HK-2 (cell line): ENCODE data around the gene HSD17B14.

Experiments used
- DNase-seq: peaks from one replicate; pipeline ENCODE4 v3.0.0-alpha.2; 2018; ENCODE audit not compliant: unreplicated experiment

Gene HSD17B14

DNA sequence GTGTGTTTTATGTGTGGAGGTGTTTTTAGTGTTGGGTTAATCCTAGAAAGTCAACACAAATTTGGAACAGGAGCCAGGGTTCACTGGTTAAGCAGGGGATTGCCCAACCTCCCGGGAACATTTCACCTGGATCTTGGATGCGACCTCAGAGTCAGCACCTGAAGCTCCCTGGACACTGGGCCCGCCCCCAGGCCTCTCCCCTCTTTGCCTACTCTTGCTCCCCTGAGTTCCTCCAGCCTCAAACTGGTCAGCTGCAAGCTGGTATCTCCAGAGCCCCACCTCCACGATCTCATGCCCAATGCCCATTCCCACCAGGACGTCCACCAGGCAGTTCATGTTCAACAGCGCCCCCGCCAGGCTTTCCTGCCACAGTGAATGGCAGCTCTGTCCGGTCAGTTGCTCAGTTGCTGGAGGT, 9.7 kb downstream of the HSD17B14 start:
- no peak for DNase-seq

DNA sequence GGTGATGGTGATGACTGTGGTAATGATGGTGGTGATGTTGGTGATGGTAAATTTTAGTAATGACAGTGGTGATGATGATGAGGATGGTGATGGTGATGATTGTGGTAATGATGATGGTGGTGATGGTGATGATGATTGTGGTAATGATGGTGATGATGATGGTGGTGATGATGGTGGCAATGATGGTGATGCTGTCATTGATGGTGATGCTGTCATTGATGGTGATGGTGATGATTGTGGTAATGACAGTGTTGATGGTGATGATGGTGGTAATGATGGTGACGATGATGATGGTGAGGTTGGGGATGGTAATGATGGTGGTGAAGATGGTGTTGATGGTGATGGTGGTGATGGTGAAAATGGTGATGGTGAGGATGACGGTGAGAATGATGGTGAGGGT, 13.8 kb downstream of the HSD17B14 start:
- DNase-seq, result no peak

DNA sequence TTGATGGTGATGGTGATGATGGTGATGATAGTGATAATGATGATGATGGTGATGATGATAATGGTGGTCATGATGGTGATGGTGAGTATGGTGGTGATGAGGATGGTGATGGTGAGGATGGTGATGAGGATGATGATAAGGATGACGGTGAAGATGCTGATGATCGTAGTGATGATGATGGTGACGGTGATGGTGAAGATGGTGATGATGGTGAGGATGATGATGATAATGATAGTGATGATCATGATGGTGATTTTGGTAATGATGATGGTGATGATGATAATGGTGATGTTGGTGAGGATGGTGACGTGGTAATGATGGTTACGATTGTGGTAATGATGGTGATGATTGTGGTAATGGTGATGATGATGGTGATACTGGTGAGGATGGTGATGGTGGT, 14.7 kb downstream of the HSD17B14 start:
- DNase-seq, result no peak

DNA sequence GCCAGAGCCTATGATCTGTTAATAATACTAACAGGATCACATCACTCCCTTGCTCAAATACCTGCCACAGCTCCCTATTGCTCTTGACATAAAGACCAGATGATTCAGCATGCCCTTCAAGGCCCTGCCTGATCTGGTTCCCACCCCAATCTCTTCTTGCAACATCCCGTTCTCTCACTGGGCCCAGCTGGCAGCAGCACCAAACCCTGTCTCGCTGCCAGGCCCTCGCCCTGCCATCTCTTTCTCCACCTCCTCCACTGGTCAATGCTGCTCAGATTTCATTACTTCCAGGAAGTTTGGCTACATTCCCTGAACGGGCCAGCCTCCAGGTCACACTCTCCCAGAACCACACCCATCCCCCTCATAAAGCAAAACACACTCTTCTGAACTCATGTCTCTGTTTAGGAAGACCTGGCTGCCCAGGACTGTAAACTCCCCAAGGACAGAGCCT, 16.9 kb downstream of the HSD17B14 start:
- DNase-seq, result no peak

DNA sequence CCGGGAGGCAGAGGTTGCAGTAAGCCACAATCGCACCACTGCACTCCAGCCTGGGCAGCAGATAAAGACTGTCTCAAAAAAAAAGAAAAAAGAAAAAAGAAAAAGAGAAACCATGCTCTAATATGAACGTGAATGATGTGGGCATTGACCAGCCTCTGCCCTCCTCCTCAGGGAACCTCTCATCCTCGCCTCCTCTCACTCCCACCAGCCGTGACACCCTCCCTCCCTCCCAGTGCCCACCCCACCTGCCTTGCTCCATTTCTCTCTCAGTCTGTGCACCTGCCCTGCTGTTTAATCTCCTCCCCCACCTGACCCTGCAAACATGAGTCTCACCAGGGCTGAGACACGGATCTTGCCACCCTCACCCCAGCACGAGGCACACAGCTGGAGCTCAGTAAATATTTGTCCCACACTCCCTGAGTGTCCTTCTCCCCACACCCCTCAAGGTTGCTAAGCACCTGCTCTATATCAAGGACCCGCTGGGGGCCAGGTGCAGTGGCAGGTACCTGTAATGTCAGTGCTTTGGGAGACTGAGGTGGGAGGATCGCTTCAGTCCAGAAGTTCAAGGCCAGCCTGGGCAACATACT, 18.0 kb downstream of the HSD17B14 start:
- DNase-seq, result no peak

DNA sequence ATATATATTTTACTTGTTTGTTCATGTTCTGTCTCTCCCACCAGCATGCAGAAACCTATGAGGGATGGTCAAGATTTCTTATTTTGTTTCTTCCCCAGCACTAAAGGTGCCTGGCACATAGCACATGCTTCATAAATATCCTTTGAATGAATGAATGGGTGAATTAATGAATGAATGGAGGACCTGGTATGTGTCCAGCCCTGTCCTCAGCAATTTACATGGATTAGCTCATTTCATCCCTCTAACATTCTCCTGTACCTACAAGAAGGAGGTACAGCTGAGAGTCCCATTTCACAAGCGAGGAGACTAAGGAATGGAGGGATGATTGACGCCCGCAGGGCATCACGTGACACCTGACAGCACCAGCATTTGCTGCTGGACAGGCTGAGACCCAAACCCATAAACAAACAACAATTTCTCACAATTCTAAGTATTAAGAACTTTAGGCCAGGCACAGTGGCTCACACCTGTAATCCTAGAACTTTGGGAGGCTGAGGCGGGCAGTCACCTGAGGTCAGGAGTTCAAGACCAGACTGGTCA, 18.6 kb downstream of the HSD17B14 start:
- DNase-seq, result no peak

DNA sequence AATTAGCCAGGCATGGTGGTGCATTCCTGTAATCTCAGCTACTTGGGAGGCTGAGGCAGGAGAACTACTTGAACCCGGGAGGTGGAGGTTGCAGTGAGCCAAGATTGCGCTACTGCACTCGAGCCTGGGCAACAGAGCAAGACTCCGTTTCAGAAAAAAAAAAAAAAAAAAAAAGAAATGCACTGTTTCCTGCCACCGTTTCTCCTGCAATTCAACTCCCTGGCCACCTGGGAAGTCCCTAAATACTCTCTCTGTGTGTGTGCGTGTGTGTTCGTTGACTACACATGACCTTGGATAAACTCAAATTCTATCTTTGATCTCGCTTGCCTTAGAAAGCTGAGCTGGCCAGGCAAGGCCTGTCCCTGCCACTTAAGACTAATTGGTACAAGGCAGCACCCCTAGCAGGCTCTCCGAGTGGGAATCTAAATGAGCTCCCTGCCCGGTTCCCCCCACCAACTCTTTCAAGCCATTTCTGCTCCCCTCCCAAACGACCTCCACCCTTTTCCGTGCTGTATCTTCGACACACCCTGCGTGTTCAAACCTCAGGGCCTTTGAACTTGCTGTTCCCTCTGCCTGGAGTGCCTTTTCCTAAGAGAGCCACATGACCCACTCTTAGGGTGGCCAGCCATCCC, 20.3 kb downstream of the HSD17B14 start:
- DNase-seq, result no peak

DNA sequence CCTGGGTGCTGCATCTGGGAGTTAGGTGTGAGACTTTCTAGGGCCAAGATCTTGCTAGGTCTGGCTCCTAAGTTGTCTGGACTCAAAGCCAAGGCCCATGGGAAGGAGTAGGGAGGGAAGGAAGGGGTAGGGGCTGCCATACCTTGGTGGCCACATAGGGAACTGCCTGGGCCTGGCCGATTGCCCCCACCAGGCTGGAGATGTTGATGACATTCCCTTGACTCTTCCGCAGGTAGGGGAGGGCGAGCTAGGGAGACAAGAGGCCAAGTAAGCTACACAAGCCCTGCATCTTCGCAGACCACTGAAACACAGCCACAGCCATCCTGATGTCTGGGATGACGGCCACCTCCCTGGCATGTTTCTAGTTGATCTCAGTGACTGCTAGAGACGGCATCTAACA, 21.4 kb downstream of the HSD17B14 start:
- DNase-seq, result no peak

DNA sequence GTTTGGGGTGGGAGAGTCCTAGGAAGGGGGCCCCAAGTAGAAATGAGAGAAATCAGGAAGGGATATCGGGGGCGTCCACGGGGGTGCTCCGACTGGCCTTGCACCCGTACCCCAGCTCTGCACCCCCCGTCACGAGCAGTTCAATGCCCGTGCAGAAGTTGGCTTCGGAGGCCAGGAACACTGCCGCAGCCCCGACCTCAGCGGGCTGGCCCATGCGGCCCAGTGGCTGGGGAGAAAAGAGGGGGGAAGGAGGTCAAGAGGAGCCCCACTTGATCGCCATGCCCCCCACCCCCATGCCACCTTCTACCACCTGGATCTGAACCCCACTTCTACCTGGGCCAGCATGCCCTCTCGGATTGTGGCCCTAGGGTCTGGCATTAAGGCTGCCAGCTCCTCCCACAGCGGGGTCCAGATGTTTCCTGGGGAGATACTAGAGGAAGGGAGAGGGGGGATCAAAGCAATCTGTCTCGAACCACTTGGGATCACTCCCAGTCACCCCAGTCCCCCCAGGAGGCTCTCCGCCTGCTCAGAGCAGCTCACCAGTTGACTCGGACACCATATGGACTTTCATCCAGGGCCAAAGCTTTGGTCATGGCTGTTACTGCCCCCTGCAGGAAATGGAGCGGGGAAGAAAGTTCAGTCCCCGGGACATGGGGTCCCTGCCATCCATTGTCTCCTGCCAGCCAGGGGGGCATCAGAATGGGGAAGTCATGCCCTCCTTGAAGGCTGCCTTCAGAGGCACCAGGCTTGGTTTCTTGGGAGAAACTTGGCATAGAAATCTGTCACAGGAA, 23.0 kb downstream of the HSD17B14 start:
- no peak for DNase-seq

DNA sequence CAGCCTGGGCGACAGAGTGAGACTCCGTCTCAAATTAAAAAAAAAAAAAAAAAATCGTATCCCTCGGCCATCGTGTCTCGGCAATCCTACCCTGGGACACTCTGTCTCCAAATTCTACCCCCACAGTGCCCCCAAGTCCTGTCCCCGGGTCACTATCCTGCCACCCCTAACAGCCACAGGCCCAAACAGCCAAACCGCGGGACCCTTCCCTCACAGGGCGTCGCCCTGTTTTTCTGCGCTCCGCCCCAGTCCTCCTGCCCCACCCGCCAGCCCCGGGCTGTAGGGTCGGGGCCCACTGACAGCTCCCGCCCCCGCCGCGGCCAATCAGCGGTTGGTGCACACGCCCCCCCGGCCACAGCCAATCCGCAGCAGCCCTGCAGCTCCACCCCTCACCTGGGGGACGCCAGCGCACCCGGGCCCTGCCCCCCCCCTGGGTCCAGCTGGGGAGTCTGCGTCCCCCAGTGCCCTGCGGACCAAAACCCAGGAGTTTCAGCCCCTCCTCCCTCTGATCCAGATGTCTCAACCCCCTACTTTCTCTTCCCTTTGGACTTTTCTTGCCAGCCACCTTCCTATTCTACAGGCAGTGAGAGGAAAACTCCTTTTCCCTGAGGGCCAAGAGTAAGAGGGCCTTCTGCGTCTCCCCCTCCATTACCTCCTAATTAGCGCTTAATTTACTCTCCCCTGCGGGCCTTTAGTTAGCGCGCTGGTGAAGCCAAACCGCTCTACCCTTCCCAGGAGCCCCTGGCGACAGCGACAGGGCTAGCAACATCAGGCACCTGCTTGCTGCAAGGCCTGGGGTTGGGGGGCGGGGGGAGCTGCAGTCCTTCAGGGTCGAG, 24.0 kb downstream of the HSD17B14 start:
- no peak for DNase-seq

DNA sequence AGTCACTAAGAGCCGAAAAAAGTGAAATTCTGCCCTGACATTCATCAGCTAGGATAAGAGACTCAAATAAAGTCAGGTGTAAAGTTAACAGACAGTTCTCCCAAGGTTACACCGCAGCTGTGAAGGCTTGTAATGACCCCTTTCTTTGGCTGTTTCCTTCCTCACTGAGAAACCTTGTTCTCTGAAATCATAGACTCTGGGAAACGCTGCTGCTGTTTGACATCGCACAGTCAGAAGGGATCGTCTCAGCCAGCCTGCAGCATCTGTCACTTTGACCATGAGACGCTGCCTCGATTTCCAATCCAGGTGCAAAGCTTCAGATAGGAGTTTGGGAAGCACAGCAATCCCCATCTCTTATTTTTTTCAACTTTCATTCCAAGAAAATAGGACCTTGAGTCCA, 26.1 kb downstream of the HSD17B14 start:
- DNase-seq, result no peak

DNA sequence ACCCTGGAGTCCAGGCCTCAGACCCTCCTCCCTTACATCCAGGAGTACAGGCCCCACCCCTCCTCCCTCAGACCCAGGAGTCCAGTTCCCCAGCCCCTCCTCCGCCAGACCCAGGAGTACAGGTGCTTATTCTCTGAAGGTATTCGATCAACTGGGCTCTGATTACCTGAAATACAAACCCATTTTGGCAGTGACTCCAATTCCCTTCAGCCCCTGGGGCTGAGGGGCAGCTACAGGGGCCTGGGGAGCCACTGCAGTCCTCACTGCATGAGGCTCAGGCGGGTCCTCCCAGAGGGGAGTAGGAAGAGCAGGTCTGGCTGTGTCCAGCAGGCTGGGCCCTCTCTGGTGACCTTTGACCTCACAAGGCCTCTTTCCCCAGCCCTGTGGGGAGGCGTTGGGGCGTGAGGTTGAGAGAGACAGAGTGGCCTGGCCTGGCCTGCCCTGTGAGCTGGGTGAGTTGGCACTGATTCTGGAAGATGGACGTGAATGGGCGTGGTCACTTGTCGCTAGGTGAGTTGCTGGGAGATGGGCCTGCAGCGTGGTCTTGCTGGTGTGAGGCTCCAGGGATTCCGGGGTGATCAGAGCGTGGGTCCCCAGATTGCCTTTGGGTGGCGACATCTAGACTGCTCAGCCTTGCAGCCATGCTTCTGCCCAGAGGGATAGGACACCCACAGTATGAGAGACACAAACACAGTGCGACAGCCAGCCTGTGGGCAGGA, 28.5 kb downstream of the HSD17B14 start:
- no peak for DNase-seq

DNA sequence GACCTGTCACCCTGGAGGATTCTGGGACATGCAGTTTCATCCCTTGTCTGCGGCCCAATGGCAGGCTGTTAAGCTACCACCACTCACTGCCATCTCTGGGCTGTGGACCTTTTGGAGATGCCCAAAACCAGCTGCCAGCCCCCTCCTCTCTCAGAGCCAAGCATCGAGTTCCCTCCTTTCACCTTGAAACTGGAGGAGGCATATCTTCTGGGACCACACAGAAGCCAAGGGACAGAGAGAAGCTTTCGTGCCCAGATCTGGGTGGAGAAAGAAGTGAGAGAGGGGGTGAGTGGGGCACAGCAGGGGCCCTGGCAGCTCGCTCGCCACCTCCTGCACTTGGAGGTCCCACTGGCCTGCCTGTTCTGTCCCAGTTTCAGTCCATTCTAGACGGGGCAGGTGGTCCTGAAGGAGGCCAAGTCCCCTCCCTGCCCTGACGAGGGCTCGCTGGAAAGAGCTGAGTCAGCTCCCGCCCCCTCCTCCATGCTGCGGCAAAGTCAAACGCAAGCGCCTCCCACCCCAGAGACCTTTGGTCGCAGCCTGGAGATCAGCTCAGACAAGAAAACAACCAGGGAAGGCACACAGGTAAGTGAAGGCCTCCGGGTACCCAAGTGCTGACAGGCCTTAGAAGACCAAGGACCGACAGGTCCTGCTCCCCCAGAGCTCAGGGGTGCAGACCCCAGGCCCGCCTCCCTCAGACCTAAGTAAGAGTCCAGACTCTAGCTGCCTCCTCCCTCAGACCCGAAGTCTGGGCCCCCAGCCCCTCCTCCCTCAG, 29.3 kb downstream of the HSD17B14 start:
- DNase-seq, result no peak

DNA sequence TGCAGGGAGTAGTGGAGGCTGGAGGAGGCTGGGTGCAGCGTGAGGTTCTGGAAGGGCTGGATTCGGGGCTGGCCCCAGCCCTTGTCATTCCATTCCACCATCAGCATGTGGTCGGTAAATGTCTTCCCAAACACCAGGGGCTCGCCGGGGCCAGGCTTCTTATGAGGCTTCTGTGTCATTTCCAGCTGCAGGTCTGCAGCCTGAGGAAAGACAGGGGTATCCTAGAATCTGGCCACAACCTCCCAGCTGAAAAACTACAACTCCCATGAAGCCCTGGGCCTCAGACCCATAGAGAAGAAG, 29.8 kb downstream of the HSD17B14 start:
- DNase-seq, result no peak

DNA sequence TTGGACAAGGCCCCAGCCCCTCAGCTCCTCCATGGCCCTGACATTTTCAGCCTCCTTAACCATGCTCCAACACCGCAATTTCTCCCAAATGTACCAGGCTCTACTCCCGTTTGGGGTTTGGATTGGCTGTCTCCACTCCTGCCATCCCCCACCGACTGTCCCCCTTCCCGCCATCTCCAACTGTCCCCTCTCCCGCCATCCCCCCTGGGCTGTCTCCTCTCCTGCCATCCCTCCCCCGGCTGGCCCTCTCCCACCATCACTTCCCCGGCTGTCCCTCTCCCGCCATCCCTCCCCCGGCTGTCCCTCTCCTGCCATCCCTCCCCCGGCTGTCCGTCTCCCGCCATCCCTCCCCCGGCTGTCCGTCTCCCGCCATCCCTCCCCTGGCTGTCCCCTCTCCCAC, 30.8 kb downstream of the HSD17B14 start:
- no peak for DNase-seq

DNA sequence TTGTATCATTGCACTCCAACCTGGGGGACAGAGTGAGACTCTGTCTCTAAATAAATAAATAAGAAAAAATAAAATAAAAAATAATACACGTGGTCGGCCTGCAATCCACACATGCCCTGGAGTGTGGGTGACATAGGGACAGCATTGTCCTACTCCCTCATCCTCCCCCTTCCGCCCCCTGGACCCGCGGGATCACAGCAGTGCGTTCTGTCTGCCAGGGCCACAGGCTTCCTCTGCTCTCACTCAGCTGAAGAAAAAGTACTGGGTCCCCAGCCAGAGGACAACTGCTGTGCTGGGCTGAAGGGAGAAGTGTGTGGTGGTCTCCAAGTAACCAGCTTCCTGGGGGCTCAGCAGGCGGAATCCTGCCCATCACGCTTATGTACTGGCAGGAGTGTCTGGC, 31.8 kb downstream of the HSD17B14 start:
- no peak for DNase-seq

DNA sequence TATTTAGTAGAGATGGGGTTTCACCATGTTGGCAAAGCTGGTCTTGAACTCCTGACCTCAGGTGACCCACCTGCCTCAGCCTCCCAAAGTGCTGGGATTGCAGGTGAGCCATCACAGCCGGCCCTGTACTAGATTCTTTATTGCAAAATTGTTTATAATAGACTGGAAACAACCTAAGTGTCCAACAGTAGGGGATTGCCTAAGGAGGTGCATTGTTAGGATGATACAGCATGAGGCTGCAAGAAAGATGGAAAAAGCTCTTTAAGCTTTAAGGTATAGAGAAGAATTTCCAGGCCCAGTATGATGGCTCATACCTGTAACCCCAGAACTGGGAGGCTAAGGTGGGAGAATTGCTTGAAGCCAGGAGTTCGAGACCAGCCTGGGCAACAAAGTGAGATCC, 33.7 kb downstream of the HSD17B14 start:
- DNase-seq, result no peak

DNA sequence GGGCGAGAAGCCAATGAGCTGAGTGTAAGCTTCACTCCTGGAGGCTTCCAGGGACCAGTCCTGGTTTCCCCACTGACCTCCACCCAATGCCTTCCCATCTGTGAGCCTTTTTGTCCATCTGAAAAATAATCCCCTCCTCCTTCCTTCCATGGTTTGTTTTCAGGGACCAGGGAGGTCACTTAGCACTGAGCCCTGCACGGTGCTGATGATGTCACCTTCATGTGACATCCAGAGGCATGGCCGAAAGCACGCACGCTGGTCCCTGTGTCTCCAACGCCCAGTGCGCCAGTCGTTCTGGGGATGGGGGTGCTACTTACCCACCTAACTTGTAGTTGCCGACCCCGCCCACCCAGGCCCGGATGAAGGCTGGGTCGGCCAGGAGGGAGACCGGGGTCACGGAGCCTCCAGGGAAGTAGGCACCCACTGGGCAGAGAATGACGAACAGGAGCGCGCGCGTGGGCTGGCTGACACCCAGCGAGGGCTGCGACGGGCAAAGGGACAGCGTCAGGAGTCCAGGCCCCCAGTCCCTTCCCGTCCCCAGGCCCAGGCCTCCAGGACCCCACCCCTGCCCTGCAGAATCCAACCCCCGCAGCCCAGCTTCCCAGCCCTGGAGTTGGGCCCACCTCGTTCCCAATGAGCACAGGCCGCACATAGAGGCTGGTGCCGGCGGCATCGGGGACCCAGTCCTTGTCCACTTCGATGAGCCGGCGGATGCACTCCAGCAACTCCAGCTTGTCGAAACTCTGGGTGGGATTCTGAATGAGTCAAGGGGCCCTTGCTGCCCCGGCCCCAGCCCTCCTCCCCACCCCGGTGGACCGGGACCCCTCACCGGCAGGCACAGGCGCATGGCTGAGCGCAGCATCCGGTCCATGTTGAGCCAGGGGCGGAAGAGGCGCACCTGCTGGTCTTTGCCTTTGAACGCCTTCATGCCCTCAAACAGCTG, 36.7 kb downstream of the HSD17B14 start:
- no peak for DNase-seq

DNA sequence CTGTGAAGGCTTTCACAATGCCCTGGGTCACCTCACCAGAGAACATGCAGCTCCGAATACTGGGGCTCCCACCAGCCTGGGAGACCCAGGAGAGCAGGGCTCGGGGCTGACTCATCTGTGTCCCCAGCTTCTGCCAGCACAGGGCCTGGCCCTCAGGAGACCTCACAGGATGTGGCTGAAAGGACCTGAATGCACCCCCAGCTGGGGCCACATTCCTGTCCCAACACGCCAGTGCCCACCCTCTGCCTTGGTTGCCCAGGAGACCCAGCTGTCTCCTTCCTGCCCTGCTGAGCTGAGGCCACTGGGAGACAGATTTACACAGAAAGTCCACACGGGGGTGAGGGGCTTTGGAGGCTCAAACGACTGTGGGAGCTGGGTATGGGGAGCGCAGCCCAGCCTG, 37.4 kb downstream of the HSD17B14 start:
- no peak for DNase-seq

DNA sequence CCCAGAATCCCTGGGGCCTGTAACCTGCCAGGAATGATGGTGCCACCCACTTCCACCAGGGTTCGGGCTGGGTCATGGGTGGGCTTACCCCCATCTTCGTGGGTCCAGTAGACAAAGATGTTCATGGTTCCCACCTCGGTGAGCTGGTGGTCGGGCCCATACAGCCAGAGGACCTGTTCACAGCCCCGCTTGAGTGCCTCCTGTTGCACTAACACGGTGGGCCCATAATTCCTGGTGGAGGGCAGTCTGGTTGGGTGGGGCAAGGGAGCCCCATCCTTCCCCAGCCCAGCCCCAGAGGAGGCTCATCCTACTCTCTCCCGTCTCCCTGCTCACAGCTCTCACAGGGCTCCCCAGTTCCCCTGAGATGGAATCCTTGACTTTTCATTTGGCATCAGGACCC, 39.2 kb downstream of the HSD17B14 start:
- DNase-seq, result no peak
